ENCODE data around the gene NPFFR1.
"Not testable (repeated sequence)": the region's sequence is repeated elsewhere in the genome, so short reads cannot be mapped to it uniquely, and the experiment has no call there.

The NPFFR1 gene

DNA sequence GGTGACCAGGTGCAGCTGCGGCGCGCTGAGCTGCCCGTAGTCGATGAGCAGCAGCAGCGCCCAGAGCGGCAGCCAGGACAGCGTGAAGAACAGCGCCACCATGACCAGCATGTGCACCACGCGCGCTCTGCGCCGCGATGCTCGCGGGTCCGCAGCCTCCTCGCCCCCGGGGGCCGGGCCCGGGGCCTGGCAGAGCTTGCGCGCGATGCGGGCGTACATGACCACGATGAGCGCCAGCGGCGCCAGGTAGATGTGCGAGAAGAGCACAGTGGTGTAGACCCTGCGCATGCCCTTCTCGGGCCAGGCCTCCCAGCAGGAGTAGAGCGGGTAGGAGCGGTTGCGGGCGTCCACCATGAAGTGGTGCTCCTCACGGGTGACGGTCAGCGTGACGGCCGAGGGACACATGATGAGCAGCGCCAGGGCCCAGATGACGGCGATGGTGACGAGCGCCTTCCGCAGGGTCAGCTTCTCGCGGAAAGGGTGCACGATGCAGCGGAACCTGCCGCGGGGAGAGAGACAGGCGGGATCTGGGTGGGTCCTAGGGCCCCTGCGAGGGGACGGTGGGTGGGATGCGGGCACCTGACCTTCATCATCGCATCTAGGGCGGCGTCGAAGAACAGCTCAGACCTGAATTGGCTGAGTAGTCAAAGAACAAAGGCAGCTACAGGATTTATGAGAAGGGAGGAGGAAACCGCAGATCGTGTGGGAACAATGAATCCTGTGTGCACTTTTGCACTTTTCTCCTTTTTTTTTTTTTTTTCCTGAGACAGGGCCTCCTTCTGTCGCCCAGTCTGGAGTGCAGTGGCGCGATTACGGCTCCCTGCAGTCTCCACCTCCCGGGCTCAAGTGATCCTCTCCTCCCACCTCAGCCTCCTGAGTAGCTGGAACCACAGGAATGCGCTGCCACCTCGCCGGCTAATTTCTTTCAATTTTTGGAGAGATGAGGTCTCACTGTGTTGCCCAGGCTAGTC is 28.2 kb downstream of the NPFFR1 start:
- H3K4me3 ChIP-seq (replicated peaks in 1 of 2; ENCODE audit: low read depth in 2 of 2, low read length in 2 of 2) = no peak overlapping the region
- TF ChIP-seq, protein P1, sequence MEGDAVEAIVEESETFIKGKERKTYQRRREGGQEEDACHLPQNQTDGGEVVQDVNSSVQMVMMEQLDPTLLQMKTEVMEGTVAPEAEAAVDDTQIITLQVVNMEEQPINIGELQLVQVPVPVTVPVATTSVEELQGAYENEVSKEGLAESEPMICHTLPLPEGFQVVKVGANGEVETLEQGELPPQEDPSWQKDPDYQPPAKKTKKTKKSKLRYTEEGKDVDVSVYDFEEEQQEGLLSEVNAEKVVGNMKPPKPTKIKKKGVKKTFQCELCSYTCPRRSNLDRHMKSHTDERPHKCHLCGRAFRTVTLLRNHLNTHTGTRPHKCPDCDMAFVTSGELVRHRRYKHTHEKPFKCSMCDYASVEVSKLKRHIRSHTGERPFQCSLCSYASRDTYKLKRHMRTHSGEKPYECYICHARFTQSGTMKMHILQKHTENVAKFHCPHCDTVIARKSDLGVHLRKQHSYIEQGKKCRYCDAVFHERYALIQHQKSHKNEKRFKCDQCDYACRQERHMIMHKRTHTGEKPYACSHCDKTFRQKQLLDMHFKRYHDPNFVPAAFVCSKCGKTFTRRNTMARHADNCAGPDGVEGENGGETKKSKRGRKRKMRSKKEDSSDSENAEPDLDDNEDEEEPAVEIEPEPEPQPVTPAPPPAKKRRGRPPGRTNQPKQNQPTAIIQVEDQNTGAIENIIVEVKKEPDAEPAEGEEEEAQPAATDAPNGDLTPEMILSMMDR (IDR thresholded peaks at IDR 0.05; ENCODE audit: low read depth, low read length) = no peak
- DNase-seq (ENCODE audit: low read depth in 2 of 2) = peak; percentile 44 to 53

DNA sequence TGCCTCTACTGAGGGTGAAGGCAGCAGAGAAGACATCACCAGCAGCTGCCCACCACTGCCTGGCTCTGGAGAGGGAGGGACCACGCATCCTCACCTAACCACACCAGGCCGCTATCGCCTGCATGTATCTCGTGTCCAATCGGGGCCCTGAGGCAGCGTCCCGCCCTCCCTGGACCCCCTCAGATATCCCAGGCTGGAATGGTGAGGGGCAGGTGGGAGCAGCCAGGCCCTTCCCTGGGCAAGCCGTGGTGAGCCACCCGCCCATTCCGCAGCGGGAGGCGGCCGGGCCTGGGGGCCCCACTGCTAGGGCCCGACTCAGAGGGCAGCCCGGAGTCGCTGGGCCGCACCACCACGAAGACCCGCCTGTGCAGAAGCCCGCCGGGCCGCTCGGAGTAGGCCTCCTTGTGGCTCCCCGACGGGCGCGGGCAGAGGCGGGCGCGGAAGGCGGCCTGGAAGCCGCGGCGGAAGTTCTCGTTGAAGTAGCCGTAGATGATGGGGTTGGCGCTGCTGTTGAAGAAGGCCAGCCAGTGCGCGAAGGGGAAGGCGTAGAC is 29.0 kb downstream of the NPFFR1 start:
- TF ChIP-seq, protein P1 (IDR thresholded peaks at IDR 0.05; ENCODE audit: low read depth, low read length) = no peak
- DNase-seq (ENCODE audit: low read depth in 2 of 2) = no peak
- H3K4me3 ChIP-seq (replicated peaks in 1 of 2; ENCODE audit: low read depth in 2 of 2, low read length in 2 of 2) = no peak overlapping the region

DNA sequence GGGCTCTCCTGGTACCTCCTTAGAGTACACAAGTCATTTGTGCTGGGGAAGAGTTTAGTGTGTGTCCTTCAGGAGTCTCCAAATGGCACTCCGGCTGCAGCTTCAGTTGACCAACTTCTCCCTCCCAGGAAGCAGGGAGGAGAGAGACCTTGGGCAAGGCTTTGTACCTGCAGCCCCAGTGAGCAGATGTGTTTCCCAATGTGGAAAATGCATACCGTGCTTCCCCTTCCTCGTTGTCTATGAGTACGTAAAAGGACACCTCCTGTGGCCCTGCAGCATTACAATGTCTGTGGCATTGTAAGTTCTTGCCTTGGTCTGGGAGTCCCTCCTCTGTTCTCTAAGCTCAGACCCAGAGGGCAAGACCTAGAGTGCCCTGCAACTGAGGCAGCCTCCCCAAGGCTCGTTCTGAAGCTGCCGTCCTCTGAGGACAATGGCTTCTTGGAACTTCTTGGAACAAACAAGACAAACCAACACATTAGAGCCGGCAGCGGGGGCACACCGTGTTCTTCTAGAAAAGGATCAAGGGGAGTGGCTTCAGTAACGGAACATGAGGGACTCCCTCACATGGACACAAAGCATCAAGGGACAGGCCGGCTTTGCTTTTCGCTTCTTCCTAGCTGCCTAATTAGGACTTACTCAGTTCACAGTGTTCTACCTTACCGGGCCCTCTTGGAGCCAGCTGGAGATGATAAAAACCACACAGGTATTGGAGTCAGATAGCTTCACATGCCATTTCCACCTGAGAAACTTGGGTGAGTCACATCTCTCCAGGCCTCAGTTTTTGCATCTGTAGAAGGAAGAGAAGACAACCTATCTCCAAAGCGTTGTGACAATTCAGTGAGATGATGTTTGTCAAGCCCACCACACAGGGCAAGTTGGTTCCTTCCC is 29.7 kb downstream of the NPFFR1 start:
- TF ChIP-seq, protein P1 (IDR thresholded peaks at IDR 0.05; ENCODE audit: low read depth, low read length) = no peak
- DNase-seq (ENCODE audit: low read depth in 2 of 2) = no peak
- no peak overlapping the region for H3K4me3 ChIP-seq (replicated peaks in 1 of 2; ENCODE audit: low read depth in 2 of 2, low read length in 2 of 2)

DNA sequence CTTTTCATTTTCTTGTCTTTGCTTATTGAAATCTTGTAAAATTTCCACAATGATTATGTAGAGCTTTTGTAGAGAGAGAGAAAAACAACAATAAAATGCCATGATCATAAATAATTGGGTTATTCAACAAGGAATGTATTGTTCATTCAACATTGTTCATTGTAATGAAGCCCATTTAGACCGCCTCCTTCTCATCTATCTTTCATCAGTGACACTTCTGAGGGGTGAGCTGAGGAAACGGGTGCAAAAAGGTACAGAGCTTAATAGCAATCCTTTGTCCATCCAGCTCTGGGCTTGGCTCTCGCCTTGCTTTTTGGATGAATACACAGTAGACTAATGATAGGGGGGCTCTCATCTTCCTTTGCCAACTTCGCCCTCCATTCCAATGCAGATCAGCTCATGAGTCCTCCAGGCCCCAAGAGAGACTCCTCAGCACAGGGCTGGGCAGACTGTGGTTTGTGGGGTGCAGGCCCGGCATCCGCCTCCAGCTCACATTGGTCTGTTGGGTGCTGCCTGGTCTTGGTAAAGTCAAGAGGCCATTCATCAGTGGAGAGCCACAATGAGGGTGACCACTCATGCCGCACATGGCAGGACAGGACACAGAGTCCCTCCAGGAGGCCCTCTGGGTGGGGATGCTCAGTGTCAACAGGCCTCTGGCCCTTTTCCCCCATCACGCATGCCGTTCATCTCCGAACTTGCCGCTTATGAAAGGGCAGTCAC is 32.7 kb downstream of the NPFFR1 start:
- TF ChIP-seq, protein P1 (IDR thresholded peaks at IDR 0.05; ENCODE audit: low read depth, low read length) = no peak
- no peak overlapping the region for H3K4me3 ChIP-seq (replicated peaks in 1 of 2; ENCODE audit: low read depth in 2 of 2, low read length in 2 of 2)
- no peak for DNase-seq (ENCODE audit: low read depth in 2 of 2)

DNA sequence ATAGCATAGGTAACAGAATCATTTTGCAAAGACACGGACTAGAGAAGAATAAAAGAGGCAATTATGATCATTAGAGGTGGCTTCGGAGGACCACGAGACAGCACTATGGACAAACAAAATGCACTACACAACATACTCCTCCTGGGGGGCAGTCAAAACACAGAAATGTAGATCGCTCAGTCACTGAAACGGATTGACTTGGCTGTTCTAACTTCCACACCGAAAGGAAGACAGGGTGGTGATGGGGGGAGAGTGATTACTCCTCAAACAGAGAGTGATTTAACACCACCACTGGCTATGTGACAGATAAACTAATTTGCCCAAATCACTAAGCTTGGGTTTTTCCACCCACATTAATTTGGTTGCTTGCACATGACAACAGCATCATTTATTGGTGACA is 36.4 kb downstream of the NPFFR1 start:
- TF ChIP-seq, protein P1 (IDR thresholded peaks at IDR 0.05; ENCODE audit: low read depth, low read length) = no peak
- DNase-seq (ENCODE audit: low read depth in 2 of 2) = no peak

DNA sequence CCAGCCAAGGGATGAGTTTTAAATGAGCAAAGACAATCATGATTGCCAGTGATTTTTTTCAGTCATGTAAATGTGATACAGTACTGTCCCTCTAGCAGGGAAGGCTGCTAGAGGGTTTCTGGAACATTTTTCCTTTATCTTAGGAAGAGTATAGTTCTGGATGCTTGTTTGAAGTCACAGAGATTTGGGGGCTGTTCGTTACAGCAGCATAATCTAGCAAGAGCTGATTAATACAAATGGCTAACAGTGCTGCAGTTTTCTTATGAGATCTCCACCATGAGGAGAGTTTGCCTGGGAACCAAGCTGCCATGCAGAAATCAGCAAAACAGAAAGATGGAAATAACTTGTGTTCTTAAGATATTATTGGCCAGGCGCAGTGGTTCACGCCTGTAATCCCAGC is 42.7 kb downstream of the NPFFR1 start:
- TF ChIP-seq, protein P1 (IDR thresholded peaks at IDR 0.05; ENCODE audit: low read depth, low read length) = no peak
- H3K4me3 ChIP-seq (replicated peaks in 1 of 2; ENCODE audit: low read depth in 2 of 2, low read length in 2 of 2) = no peak overlapping the region
- no peak for DNase-seq (ENCODE audit: low read depth in 2 of 2)

More for the DNA sequence above, 36.4 kb downstream of the NPFFR1 start:
- no peak overlapping the region for H3K4me3 ChIP-seq (replicated peaks in 1 of 2; ENCODE audit: low read depth in 2 of 2, low read length in 2 of 2)

DNA sequence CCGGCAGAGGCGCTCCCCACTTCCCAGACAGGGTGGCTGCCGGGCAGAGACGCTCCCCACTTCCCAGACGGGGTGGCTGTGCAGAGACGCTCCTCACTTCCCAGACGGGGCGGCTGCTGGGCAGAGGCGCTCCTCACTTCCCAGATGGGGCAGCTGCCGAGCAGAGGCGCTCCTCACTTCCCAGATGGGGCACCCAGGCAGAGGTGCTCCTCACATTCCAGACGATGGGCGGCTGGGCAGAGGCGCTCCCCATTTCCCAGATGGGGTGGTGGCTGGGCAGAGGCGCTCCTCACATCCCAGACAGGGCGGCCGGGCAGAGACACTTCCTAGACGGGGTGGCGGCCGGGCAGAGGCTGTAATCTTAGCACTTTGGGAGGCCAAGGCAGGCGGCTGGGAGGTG is 43.8 kb downstream of the NPFFR1 start:
- not testable (repeated sequence) for DNase-seq (ENCODE audit: low read depth in 2 of 2); H3K4me3 ChIP-seq (replicated peaks in 1 of 2; ENCODE audit: low read depth in 2 of 2, low read length in 2 of 2)

DNA sequence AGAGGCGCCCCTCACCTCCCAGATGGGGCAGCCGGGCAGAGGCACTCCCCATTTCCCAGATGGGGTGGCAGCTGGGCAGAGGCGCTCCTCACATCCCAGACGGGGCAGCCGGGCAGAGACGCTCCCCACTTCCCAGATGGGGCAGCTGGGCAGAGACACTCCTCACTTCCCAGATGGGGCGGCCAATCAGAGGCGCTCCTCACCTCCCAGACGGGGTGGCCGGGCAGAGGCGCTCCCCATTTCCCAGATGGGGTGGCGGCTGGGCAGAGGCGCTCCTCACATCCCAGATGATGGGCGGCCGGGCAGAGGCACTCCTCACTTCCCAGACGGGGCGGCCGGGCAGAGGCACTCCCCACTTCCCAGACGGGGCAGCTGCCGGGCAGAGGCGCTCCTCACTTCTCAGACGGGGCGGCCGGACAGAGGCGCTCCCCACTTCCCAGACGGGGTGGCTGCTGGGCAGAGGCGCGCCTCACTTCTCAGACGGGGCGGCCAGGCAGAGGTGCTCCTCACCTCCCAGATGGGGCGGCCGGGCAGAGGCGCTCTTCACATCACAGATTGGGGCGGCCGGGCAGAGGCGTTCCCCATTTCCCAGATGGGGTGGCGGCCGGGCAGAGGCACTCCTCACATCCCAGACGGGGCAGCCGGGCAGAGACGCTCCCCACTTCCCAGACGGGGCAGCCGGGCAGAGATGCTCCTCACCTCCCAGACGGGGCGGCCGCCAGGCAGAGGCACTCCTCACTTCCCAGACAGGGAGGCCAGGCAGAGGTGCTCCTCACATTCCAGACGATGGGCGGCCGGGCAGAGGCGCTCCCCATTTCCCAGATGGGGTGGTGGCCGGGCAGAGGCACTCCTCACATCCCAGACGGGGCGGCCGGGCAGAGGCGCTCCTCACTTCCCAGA is 44.5 kb downstream of the NPFFR1 start:
- DNase-seq (ENCODE audit: low read depth in 2 of 2); H3K4me3 ChIP-seq (replicated peaks in 1 of 2; ENCODE audit: low read depth in 2 of 2, low read length in 2 of 2): not testable (repeated sequence)

Measured in cardiac fibroblast (primary cell).